Heart left ventricle (tissue), 16 donors: Measurements from ENCODE around the gene ZYG11B. TPM values are rescaled to one million over a fixed set of nuclear protein-coding genes. Genes with fewer than 3 reads are reported as not detected.

Source experiments
- ATAC-seq, 4 donors: fragments of 200-7000 bp; cut with Tn5 transposase; one replicate each; pipeline ENCODE4 v1.9.1; 2020 to 2022; ENCODE audit warnings: moderate library complexity in 4 of 4, mild to moderate bottlenecking in 3 of 4, moderate number of reproducible peaks in 1 of 4
- DNase-seq, 5 donors: peaks; one replicate each; pipeline ENCODE4 v3.0.0-alpha.2; 2020
- H3K27ac ChIP-seq, 12 donors: fragments of 200-600 bp; sonication (generic) in 4 of 12; one replicate each; pipeline versions ENCODE4 v1.5.0 to v1.8.0; 2016 to 2022; ENCODE audit warnings: mild to moderate bottlenecking in 2 of 12
- H3K27me3 ChIP-seq, 9 donors: fragments of 200-600 bp; sonication (generic) in 2 of 9; one replicate each; pipeline versions ENCODE4 v1.5.1 to v1.8.0; 2016 to 2022; ENCODE audit warnings: mild to moderate bottlenecking in 3 of 9
- H3K36me3 ChIP-seq, 9 donors: fragments of 200-600 bp; sonication (generic) in 2 of 9; one replicate each; pipeline versions ENCODE4 v1.5.0 to v1.8.0; 2018 to 2022; ENCODE audit warnings: mild to moderate bottlenecking in 2 of 9
- H3K4me1 ChIP-seq, 12 donors: fragments of 200-600 bp; sonication (generic) in 4 of 12; one replicate each; pipeline versions ENCODE4 v1.5.0 to v1.8.0; 2016 to 2022; ENCODE audit warnings: mild to moderate bottlenecking in 3 of 12
- H3K4me3 ChIP-seq, 12 donors: fragments of 200-600 bp; sonication (generic) in 4 of 12; one replicate each; pipeline versions ENCODE4 v1.5.0 to v1.8.0; 2017 to 2022; ENCODE audit warnings: mild to moderate bottlenecking in 9 of 12, moderate library complexity in 4 of 12
- H3K9me3 ChIP-seq, 12 donors: fragments of 200-600 bp; sonication (generic) in 4 of 12; one replicate each; pipeline versions ENCODE4 v1.5.0 to v1.8.0; 2016 to 2022; ENCODE audit warnings: mild to moderate bottlenecking in 1 of 12
- POLR2A ChIP-seq, 2 donors: fragments of 450-650 bp; IDR thresholded peaks; one replicate each; pipeline ENCODE4 v1.6.1; 2017; ENCODE audit warnings: antibody characterized with exemption in 2 of 2, mild to moderate bottlenecking in 2 of 2, moderate library complexity in 2 of 2
- WGBS, 4 donors: extraction: QIAGEN DNeasy Blood & Tissue Kit in 2 of 4; methylation state at CpG; one replicate each; pipeline versions ENCODE4 v1.1.5 to v1.1.7; 2013 to 2018; 5-methylcytosine and 5-hydroxymethylcytosine counted together
- intact Hi-C, 10 donors: fragments of 100-400 bp; cut with DNase I; formaldehyde crosslinking; loops; one replicate each; pipeline versions ENCODE4 v1.11.1 to v1.14.2; 2022
- long read RNA-seq, 3 donors: library from polyadenylated mRNA; unstranded; transcript quantifications; one replicate each; pipeline ENCODE4 v2.0.0, GENCODE V29; 2020 to 2021
- polyA plus RNA-seq, 2 donors: library from polyadenylated mRNA; stranded (reverse); fragments of 200-250 nt; gene quantifications; one replicate each; pipeline ENCODE4 v1.2.3, GENCODE V29; 2013
- total RNA-seq, 9 donors: library from RNA; depleted of rRNA in 2 of 9; stranded (reverse); fragments of >200 nt in 2 of 9; fragmentation: NEBNext Ultra II Directional in 3 of 9; extraction: Animal tissue kit (Norgen Biotek cat#: 25700) in 3 of 9; gene quantifications; one replicate each; pipeline versions ENCODE4 v1.1.0 to v1.2.4, GENCODE V29; 2016 to 2023
- TF ChIP-seq, protein P1 (sequence below), 12 donors: fragments of 200-600 bp; sonication (generic) in 4 of 12; IDR thresholded peaks; one replicate each; pipeline versions ENCODE4 v1.5.0 to v1.8.0; 2018 to 2022; ENCODE audit warnings: antibody characterized with exemption in 12 of 12, mild to moderate bottlenecking in 5 of 12
- donor health status: ischemic (EF 13 %, LVEDD 7.1; RV severe dilation, severe dysfunction).
- donor health status: healthy with polysubstance abuse.
- donor health status: DM: no; HTN: yes; CAD: no.
- donor health status: DM: no; HTN: no; CAD: no.
- donor health status: ischemic (EF 25% LVEDD 6.9; RV normal size, moderate dysfunction).
- donor health status: ischemic (EF 25% LVEDD 5.7; RV mildly dilated, moderate dysfunction).
- donor health status: healthy.
- donor health status: DM: yes; HTN: yes; CAD: no.
- donor health status: ischemic (EF 35%, LVEDD 5.7; RV mildly dilated, moderate dysfunction).
- donor health status: nonischemic (EF 11% LVEDD 7.7; RV severe dilation, severe dysfunction).
- donor health status: DM: yes; HTN: yes; CAD: no.
- donor health status: PGD.
- donor health status: ischemic (EF 29% LVEDD 5.4; RV normal size, mild dysfunction).
- donor health status: nonischemic (EF 23%, LVEDD 6.1; RV moderate dilation, normal function).

The ZYG11B gene
- total RNA-seq (10 to 100 TPM; 45.8 to 85.4 (median 72.4) TPM), polyA plus RNA-seq (10 to 100 TPM; 16.6 to 28.6 TPM)
- long read RNA-seq, donor 1, full-length matches to known transcripts = 31 of 59 reads
- long read RNA-seq, donor 1, partial matches to known transcripts = 17 of 59 reads
- long read RNA-seq, donor 1, other reads (novel, unspliced or antisense) = 11 of 59 reads
- long read RNA-seq, donor 2, full-length matches to known transcripts = 43 of 74 reads
- long read RNA-seq, donor 2, partial matches to known transcripts = 20 of 74 reads
- long read RNA-seq, donor 2, other reads (novel, unspliced or antisense) = 11 of 74 reads
- long read RNA-seq, donor 3, full-length matches to known transcripts = 49 of 83 reads
- long read RNA-seq, donor 3, partial matches to known transcripts = 6 of 83 reads
- long read RNA-seq, donor 3, other reads (novel, unspliced or antisense) = 28 of 83 reads

DNA sequence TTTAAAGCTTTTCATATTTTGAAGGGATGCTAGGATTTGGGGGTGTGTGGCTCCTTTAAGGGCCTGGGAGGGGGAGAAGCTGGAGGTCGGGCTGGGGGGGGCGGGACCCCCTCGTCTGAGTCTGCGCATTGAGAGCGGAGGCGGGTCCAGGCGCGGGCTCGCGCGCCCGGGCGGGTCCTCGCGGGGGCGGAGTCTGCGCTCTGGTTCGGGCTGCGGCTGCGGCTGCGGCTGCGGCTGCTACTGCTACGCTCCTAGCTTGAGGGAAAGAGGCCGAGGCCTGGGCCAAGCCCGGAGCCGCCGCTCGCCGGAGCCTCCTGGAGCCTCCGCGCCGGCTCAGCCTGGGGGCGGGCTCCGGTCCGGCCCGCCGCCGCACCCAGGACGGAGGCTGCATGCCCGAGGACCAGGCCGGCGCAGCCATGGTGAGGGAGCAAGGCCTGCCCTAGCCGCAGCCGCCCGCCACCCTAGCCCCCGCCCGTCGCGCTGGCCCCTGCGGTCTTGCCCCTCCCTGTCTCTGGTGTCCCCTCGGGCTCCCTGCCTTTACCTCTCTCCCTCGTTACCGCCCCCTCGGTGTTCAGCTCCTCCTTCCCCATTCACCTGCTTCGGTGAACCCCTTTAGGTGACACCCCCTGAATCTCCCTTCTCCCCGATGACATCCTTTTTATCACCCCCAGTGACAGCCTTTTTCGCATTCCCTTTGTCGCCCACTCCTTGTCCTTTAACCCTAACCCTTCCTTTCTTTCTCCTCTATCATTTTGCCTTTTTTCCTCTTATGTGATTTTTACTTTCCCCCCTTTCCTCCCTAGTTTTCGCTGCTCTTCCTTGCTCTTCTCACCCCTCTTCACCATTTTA is at the start of gene ZYG11B:
TSS of gene ZYG11B (plus strand) at position 189 of the 849 bp plus-strand sequence. CDS start at position 390, 201 bp downstream.
- peak; percentile 53 to 84 for TF ChIP-seq POLR2A (IDR thresholded peaks at IDR 0.05)
- TF ChIP-seq, protein P1, sequence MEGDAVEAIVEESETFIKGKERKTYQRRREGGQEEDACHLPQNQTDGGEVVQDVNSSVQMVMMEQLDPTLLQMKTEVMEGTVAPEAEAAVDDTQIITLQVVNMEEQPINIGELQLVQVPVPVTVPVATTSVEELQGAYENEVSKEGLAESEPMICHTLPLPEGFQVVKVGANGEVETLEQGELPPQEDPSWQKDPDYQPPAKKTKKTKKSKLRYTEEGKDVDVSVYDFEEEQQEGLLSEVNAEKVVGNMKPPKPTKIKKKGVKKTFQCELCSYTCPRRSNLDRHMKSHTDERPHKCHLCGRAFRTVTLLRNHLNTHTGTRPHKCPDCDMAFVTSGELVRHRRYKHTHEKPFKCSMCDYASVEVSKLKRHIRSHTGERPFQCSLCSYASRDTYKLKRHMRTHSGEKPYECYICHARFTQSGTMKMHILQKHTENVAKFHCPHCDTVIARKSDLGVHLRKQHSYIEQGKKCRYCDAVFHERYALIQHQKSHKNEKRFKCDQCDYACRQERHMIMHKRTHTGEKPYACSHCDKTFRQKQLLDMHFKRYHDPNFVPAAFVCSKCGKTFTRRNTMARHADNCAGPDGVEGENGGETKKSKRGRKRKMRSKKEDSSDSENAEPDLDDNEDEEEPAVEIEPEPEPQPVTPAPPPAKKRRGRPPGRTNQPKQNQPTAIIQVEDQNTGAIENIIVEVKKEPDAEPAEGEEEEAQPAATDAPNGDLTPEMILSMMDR (IDR thresholded peaks at IDR 0.05) = no peak
- Histone ChIP-seq H3K9me3 (no peaks in the 10 kb centered on the region), H3K4me3 (peak within 1 kb of the TSS; percentile 73 to 99 (median 92)), H3K36me3 (no peaks in the 10 kb centered on the region), H3K27ac (peak within 1 kb of the TSS; percentile 59 to 95 (median 90)), H3K27me3 (no peaks in the 10 kb centered on the region), H3K4me1 (peaks cover 5 to 33% (median 23%) of the 10 kb centered on the region in 12 donors)
- ATAC-seq = peak; percentile 84 to 98 (median 96)
- intact Hi-C loops = loop anchor here in 3 of 10 donors (2.0 kb wide), 1 partner anchor 24 kb away; no protein-coding TSS in a partner anchor
- peak; percentile 92 to 96 (median 92) for DNase-seq
- 0 to 1% (median 0%) methylated on average over 18 to 59 of the region's 59 CpGs for WGBS, 4 donors

- WGBS, 4 donors = 52 to 62% (median 57%) methylated on average over 6 of the region's 6 CpGs
- H3K4me1 ChIP-seq = peaks cover 0 to 19% (median 7%) of the 10 kb centered on the region in 12 donors
- DNase-seq = peak in 3 of 5 donors; percentile 23 to 63 (median 40)
- H3K9me3 ChIP-seq = no peaks in the 10 kb centered on the region
- no peak overlapping the region for H3K4me3 ChIP-seq
- ATAC-seq = peak; percentile 39 to 78 (median 77)
- intact Hi-C loops = loop anchor here in 1 of 10 donors (10.0 kb wide), 1 partner anchor 122 kb away; the partner anchor contains the start of gene TUT4
- TF ChIP-seq POLR2A (IDR thresholded peaks at IDR 0.05) = no peak
- TF ChIP-seq, protein P1 (IDR thresholded peaks at IDR 0.05) = no peak
- H3K27ac ChIP-seq = peak overlapping the region in 5 of 12 donors; percentile 11 to 60 (median 21)
- no peaks in the 10 kb centered on the region for H3K27me3 ChIP-seq
- no peaks in the 10 kb centered on the region for H3K36me3 ChIP-seq
Measured at GRCh38 chr1:52677076-52677806, 49.0 kb upstream of the ZYG11B start.

GRCh38 chr1:52679048-52679447 is 47.2 kb upstream of the ZYG11B start:
- H3K27me3 ChIP-seq = no peaks in the 10 kb centered on the region
- intact Hi-C loops = loop anchor here in 1 of 10 donors (10.0 kb wide), 1 partner anchor 124 kb away; the partner anchor contains the start of gene TUT4
- H3K4me3 ChIP-seq = no peak overlapping the region
- DNase-seq = no peak
- H3K9me3 ChIP-seq = no peaks in the 10 kb centered on the region
- no peaks in the 10 kb centered on the region for H3K36me3 ChIP-seq
- ATAC-seq = no peak
- WGBS, 4 donors = 91 to 96% (median 93%) methylated on average over 1 of the region's 1 CpG
- no peak overlapping the region for H3K27ac ChIP-seq
- H3K4me1 ChIP-seq = peaks cover 0 to 19% (median 7%) of the 10 kb centered on the region in 12 donors
- TF ChIP-seq, protein P1 (IDR thresholded peaks at IDR 0.05) = no peak
- TF ChIP-seq POLR2A (IDR thresholded peaks at IDR 0.05) = no peak
